ENCODE measurements around the gene MRRF.

DNA sequence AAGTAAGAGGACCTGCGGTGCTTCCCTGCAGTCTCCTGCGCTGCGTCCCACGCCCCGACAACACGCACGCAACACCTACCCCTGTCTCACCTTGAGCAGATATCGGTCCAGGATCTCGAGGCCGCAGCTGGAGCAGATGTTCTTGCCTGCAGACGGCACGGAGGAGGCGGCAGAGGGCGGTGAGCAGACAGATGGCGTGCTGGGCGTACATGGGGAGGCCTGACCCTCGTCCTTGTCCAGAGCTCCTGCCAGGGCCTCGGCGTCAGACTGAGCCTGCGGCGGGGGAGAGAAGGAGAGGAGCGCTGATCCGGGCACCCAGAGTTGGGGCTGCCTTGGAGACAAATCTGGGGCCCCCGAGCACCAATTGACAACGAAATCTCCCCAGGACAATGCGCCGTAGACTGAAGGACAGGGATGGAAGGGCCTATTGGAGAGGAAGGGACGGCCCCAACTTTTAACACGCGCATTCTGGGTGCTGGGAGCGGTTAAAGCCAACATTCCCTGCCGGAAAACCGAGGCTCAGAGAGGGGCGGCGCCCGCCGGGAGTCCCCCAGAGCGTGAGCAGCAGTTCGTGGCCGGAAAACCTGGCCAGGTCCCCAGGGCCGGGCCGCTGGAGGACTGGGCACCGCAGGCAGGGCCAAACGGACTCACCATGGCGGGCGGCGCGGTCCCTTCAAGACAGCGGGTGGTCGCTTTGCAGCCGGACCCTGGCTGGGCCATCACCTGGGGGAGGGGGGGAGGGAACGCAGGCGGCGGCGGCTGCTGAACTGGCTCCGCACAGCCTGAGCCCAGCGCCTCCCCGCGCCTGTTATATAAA is 37.7 kb upstream of the MRRF start:
- TF ChIP-seq POLR2A (IDR thresholded peaks at IDR 0.05) (no peak), CTCF (IDR thresholded peaks at IDR 0.05 in 4 of 5, conservative IDR thresholded peaks at IDR 0.05 in 1 of 5) (no peak)
